Activated naive CD8-positive, alpha-beta T cell treated with anti-CD3 and anti-CD28 coated beads, Interleukin-2, amount 50 U/mL, for 24 hours (primary cell): Measurements from ENCODE around the gene TM7SF3.

Experiments used
- ATAC-seq: fragments of 150-1000 bp; cut with Tn5 transposase; one replicate; pipeline ENCODE4 v1.10.0; 2021
- DNase-seq: peaks from one replicate; pipeline ENCODE4 v3.0.0; 2021
- H3K27ac Mint-ChIP-seq: one replicate; pipeline ENCODE4 v1.8.0; 2021; ENCODE audit warnings: mild to moderate bottlenecking, mixed read lengths
- H3K27me3 Mint-ChIP-seq: one replicate; pipeline ENCODE4 v1.8.0; 2021; ENCODE audit warnings: mixed read lengths
- H3K36me3 Mint-ChIP-seq: one replicate; pipeline ENCODE4 v1.8.0; 2021; ENCODE audit warnings: low read depth, mixed read lengths
- H3K4me1 Mint-ChIP-seq: one replicate; pipeline ENCODE4 v1.8.0; 2021; ENCODE audit warnings: mixed read lengths
- H3K4me3 Mint-ChIP-seq: one replicate; pipeline ENCODE4 v1.8.0; 2021; ENCODE audit warnings: mild to moderate bottlenecking, moderate library complexity, mixed read lengths
- H3K9me3 Mint-ChIP-seq: one replicate; pipeline ENCODE4 v1.8.0; 2021; ENCODE audit warnings: mixed read lengths

Gene TM7SF3

DNA sequence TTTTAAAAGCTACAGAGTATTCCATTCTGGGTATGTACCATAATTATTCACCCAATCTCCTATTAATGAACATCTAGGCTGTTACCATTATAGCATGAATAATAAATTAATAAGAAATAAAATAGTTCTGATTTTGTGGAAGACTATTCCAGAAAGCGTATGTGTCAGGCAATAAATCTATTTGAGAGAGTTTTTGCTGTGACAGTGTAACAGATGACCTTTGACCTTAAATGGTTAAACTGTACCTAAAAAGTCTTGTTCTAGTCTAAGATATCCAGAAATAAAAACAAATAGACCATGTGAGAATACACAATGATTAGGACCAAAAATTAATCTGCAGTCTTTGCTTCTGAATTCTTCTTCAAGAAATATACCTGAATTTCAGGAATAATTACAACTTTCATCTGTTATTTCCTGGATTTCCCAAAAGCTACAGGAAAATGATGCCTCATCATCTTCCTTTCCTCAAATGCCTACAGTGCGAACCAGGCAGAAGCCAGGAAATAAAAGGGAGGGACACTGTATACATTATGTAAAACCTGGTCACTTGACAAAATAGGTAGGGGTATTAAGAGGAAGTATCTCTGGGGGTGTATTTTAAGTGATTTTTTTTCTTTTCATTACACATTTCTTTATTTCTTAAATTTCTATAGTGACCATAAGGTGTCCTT, 7.3 kb downstream of the TM7SF3 start:
- Mint-ChIP-seq H3K9me3 (no peaks in the 10 kb centered on the region), H3K36me3 (peaks cover 9% of the 10 kb centered on the region), H3K27ac (no peak overlapping the region), H3K27me3 (no peaks in the 10 kb centered on the region), H3K4me3 (no peak overlapping the region), H3K4me1 (peaks cover 32% of the 10 kb centered on the region)
- ATAC-seq (no peak), DNase-seq (no peak)

DNA sequence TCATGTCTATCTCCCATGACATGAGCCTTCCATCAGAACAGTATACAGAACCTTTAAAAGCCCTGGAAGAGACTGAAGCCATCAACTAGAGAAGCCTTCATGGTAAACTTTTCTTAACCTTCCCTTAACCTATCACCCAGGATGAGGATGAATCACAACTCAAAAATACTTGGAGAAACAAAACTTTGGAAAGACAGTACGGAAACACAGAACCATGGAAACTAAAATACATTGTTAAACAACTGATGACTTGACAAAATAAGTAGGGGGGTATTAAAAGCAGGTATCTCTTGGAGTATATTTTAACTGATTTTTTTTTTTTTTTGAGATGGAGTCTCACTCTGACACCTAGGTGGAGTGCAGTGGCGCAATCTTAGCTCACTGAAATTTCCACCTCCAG, 8.7 kb downstream of the TM7SF3 start:
- Mint-ChIP-seq H3K36me3 (peaks cover 7% of the 10 kb centered on the region), H3K4me1 (peaks cover 28% of the 10 kb centered on the region), H3K4me3 (no peak overlapping the region), H3K27ac (no peak overlapping the region), H3K27me3 (no peaks in the 10 kb centered on the region), H3K9me3 (no peaks in the 10 kb centered on the region)
- DNase-seq (no peak), ATAC-seq (no peak)

DNA sequence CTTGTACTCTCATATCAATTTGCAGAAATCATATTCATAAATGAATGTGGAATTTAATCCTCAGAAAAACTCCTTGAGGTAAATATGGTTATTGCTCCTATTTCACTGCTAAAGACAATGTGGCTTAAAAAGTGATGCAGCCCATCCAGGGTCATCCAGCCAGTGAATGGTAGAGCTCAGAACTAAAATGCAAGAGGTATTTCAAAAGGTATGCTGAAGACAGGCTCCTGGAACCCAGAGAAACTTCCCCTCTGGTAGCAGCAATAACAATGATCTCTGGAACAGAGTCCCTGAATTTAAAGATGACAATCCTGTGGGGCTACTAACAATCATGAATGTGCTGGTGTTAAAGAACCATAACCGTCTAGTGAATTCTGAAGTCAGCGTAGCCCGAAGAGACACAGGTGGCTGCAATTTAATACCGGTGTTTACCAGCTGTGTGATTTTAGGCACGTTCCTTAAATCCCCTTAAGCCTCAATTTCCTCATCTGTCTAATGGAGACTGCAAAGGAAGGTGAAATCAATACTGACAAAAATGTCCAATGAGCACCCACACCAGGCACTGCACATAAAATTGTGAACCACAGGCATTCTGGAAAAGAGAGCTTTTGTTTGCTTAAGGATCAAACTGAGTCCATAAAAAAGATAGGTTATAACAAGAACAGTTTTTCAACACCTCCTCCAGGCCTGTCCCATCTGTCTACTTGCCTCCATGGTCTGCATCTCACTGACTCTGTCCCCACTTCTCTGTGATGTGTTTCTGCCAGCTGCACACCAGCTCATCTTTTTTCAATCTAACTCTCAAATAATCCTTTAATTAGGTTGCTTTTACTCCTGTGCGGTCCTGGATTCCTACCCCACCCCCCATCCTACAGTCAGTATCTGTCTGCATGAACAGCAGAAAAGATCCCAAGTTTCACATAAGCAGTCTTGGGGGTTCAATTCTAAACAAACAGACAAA, 10.5 kb downstream of the TM7SF3 start:
- peaks cover 21% of the 10 kb centered on the region for H3K4me1 Mint-ChIP-seq

DNA sequence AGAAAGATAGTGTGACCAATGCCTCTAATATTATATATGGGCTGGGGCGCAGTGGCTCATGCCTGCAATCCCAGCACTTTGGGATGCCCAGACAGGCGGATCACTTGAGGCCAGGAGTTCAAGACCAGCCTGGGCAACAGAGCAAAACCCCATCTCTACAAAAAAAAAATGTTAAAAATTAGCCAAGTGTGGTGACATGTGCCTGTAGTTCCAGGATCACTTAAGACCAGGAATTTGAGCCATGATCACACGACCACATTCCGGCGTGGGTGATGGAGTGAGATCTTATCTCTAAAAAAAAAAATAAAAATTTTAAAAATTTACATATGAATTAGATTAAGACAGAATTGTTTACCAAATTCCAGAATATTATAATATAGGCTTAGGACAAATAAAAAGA, 12.0 kb downstream of the TM7SF3 start:
- Mint-ChIP-seq H3K4me3 (no peak overlapping the region), H3K9me3 (no peaks in the 10 kb centered on the region), H3K36me3 (peaks cover 22% of the 10 kb centered on the region), H3K4me1 (peaks cover 21% of the 10 kb centered on the region), H3K27me3 (no peaks in the 10 kb centered on the region), H3K27ac (no peak overlapping the region)
- DNase-seq: no peak
- no peak for ATAC-seq

More for the DNA sequence above, 10.5 kb downstream of the TM7SF3 start:
- Mint-ChIP-seq H3K9me3 (no peaks in the 10 kb centered on the region), H3K27me3 (no peaks in the 10 kb centered on the region), H3K27ac (no peak overlapping the region), H3K36me3 (peaks cover 13% of the 10 kb centered on the region), H3K4me3 (no peak overlapping the region)
- no peak for ATAC-seq
- DNase-seq: no peak

DNA sequence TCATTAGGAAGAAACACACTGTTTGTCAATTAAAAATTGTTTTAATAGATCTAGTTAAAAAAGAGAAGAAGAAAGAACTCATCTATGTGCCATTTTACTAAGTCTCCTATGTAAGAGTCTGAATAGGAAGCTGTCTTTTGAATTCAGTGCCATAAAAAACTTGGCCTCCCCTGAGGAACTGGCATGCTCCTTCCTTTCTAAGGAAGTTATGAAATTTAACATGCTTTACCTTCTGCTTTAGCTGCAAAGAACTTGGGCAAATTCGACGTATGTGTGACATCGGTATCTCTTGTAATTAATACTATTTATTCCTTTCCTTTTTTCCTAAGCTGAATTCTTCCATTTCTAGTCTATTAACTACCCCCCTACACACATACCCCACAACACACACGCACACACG, 12.5 kb downstream of the TM7SF3 start:
- no peak for DNase-seq
- Mint-ChIP-seq H3K27me3 (no peaks in the 10 kb centered on the region), H3K27ac (no peak overlapping the region), H3K4me1 (peaks cover 21% of the 10 kb centered on the region), H3K9me3 (no peaks in the 10 kb centered on the region), H3K36me3 (peaks cover 22% of the 10 kb centered on the region), H3K4me3 (no peak overlapping the region)
- ATAC-seq: no peak

DNA sequence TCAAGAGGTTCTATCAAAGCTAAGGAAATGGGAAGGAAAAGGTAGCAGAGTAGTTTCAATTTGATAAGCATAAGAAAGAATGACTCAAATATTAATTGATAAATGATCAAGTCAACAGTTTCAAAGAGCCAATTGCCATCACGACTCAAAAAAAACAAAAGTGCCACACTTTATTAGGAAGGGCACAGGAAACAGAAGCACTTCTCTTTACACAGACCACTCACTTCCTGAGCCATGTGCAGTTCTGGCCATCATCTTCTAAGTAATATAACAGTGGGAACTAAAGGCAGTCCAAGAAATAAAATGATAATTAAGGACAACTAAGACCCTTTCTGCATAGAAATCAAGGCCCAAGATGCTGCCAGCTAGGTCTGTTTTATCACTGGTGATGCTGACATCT, 13.2 kb downstream of the TM7SF3 start:
- Mint-ChIP-seq H3K36me3 (peaks cover 22% of the 10 kb centered on the region), H3K9me3 (no peaks in the 10 kb centered on the region), H3K4me3 (no peak overlapping the region), H3K4me1 (peaks cover 21% of the 10 kb centered on the region), H3K27me3 (no peaks in the 10 kb centered on the region), H3K27ac (no peak overlapping the region)
- DNase-seq (no peak), ATAC-seq (no peak)

DNA sequence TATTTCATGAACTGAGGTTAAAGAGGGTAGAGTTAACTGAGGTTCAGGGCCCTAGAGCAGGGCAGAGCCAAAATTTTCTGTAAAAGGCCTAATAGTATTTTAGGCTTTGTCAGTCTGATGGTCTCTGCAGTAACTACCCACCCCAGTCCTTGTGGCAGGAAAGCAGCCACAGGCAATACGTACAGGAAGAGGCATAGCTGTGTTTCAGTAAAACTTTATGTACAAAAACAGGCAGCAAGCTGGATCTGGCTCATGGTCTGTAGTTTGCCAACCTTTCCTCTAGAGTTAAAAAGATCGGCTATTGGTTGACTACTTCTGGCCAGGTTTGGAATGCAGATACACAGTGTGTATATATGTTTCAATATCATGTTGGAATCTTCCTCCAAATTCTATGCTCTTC, 17.2 kb downstream of the TM7SF3 start:
- no peak for ATAC-seq
- no peak for DNase-seq
- H3K27me3 Mint-ChIP-seq: no peaks in the 10 kb centered on the region
- peak overlapping the region; percentile 16 for H3K27ac Mint-ChIP-seq
- H3K4me3 Mint-ChIP-seq: no peak overlapping the region
- H3K4me1 Mint-ChIP-seq: peaks cover 15% of the 10 kb centered on the region
- H3K36me3 Mint-ChIP-seq: peaks cover 31% of the 10 kb centered on the region
- no peaks in the 10 kb centered on the region for H3K9me3 Mint-ChIP-seq

DNA sequence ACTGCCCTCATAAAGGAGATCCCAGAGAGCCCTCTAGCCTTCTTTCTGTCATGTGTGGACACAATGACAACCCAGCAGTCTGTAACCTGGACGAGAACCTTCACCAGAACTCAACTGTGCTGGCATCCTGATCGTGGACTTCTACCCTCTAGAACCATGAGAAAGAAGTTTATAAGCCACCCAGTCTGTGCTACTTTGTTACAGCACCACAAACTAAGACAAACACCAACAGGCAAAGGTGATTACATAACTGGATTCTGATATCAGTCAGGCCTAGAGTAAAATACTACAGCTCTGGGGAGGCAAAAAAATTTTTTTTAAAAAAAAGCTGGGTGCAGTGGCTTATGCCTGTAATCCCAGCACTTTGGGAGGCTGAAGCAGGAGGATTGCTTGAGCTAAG, 18.5 kb downstream of the TM7SF3 start:
- Mint-ChIP-seq H3K4me1 (peaks cover 8% of the 10 kb centered on the region), H3K27ac (no peak overlapping the region), H3K4me3 (no peak overlapping the region), H3K9me3 (no peaks in the 10 kb centered on the region), H3K27me3 (no peaks in the 10 kb centered on the region), H3K36me3 (peaks cover 28% of the 10 kb centered on the region)
- ATAC-seq (no peak), DNase-seq (no peak)

DNA sequence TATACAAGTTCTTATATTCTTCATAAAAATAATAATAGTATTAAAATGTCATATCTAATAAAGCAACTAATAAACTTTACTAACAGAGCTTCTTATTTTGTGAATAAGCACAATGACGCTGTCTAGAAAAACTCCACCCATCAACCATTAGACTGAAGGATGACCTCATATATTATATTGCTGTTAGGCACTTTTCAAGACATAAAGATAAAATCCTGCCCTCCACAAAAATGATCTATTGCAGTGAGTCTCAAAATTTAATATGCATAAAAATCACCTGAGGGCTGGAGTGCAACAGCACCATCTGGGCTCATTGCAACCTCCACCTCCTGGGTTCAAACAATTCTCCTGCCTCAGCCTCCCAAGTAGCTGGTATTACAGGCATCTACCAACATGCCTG, 20.1 kb downstream of the TM7SF3 start:
- Mint-ChIP-seq H3K27ac (no peak overlapping the region), H3K4me1 (peaks cover 6% of the 10 kb centered on the region), H3K9me3 (no peaks in the 10 kb centered on the region), H3K27me3 (no peaks in the 10 kb centered on the region), H3K36me3 (peaks cover 24% of the 10 kb centered on the region), H3K4me3 (no peak overlapping the region)
- no peak for ATAC-seq
- DNase-seq: no peak

DNA sequence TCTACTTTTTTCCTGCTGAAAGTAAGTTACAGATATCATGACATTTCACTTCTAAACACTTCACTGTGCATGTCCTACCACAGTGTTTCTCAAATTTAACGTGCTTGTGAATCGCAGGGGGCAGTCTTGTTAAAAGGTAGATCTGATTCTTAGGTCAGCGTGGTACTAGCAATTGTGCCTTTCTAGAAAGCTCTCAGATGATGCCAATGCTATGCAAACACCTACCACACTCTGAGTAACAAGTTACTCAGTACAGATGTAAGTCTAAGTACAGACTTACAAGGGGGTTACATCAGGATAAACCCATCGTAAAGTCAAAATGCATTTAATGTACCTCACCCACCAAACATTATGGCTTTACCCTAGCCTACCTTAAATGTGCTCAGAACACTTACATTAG, 22.4 kb downstream of the TM7SF3 start:
- DNase-seq (no peak), ATAC-seq (no peak)
- H3K9me3 Mint-ChIP-seq: no peaks in the 10 kb centered on the region
- H3K4me3 Mint-ChIP-seq: no peak overlapping the region
- H3K27me3 Mint-ChIP-seq: no peaks in the 10 kb centered on the region
- peaks cover 23% of the 10 kb centered on the region for H3K36me3 Mint-ChIP-seq
- H3K4me1 Mint-ChIP-seq: no peaks in the 10 kb centered on the region
- no peak overlapping the region for H3K27ac Mint-ChIP-seq

DNA sequence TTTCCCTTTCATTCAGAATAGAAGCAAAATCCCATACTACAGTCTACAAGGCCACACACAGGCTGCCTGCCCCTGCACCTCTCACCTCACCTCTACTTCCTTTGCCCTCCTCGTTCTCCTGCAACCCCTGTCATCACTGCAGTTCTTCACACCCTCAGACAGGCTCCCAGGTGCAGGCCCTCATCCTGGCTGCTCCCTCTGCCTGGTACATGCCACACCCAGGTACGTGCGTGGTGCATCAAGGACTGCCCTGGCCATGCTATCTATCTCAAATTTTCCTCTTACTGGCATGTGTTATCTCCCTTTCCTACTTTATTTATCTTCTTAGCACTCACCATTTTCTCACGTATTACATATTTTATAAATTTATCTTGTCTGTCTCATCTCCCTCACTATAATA, 24.3 kb downstream of the TM7SF3 start:
- no peak overlapping the region for H3K4me3 Mint-ChIP-seq
- peaks cover 29% of the 10 kb centered on the region for H3K36me3 Mint-ChIP-seq
- no peaks in the 10 kb centered on the region for H3K4me1 Mint-ChIP-seq
- no peak for ATAC-seq
- H3K27me3 Mint-ChIP-seq: no peaks in the 10 kb centered on the region
- no peak overlapping the region for H3K27ac Mint-ChIP-seq
- DNase-seq: no peak
- no peaks in the 10 kb centered on the region for H3K9me3 Mint-ChIP-seq

DNA sequence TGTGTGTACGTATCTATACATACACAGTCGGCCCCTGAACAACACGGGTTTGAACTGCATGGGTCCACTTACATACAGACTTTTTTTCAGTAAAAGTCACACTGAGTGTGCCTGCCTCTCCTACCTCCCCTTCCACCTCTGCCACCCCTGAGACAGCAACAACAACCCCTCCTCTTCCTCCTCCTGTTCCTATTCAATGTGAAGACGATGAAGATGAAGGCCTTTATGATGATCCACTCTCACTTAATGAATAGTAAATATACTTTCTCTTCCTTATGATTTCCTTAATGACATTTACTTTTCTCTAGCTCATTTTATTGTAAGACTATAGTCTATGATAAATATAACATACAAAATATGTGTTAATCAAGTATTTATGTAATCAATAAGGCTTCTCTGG, 25.5 kb downstream of the TM7SF3 start:
- no peak for ATAC-seq
- H3K27ac Mint-ChIP-seq: no peak overlapping the region

DNA sequence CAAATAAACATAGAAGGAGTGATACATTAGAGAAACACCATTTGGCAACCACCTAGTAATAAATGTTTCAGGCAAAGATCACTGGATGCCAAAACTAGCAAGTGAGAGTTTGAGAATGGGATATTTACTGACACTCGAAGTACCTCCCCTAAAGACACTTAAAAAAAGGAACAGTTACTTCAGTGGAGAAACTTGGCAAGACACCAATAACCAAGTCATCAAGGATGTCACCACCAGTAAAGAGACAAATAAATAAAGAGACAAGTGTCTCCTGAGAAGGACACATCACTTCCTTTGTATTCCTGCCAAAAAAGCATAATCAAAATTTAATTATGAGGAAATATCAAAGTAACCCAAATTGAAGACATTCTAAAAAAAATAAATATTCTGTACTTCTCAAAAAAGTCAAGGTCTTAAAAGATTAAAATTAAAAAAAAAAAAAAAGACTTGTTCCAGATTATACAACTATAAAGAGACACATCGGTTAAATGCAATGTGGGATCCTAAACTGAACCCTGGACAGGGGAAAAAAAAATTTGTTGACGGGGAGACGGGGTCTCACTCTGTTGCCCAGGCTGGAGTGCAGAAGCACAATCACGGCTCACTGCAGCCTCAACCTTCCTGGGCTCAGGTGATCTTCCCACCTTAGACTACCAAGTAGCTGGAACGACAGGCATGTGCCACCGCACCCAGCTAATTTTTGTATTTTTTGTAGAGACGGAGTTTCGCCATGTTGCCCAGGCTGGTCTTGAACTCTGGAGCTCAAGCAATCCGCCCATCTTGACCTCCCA, 26.4 kb downstream of the TM7SF3 start:
- H3K9me3 Mint-ChIP-seq: no peaks in the 10 kb centered on the region
- DNase-seq (no peak), ATAC-seq (no peak)
- no peak overlapping the region for H3K27ac Mint-ChIP-seq
- no peaks in the 10 kb centered on the region for H3K4me1 Mint-ChIP-seq
- H3K4me3 Mint-ChIP-seq: no peak overlapping the region
- H3K27me3 Mint-ChIP-seq: no peaks in the 10 kb centered on the region
- peaks cover 35% of the 10 kb centered on the region for H3K36me3 Mint-ChIP-seq

More for the DNA sequence above, 25.5 kb downstream of the TM7SF3 start:
- H3K36me3 Mint-ChIP-seq: peaks cover 33% of the 10 kb centered on the region
- no peak overlapping the region for H3K4me3 Mint-ChIP-seq
- H3K9me3 Mint-ChIP-seq: no peaks in the 10 kb centered on the region
- no peaks in the 10 kb centered on the region for H3K4me1 Mint-ChIP-seq
- no peak for DNase-seq
- no peaks in the 10 kb centered on the region for H3K27me3 Mint-ChIP-seq

DNA sequence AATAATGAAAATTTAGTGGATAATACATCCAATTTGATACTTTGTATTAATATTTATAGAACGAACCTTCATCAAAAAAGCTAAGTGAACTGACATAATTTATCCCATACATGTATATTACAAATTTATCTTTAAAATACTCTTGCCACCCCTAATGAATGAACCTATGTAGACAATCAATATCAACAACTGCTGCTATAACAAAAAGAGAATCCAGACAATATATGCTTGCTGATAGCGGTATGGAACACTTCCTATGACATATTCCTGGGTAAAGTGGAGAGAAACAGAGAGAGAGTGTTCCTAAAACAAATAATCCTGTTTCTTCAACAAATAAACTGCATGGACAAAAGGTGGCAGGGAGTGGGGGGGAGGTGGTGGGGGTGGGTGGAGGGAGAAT, 31.3 kb downstream of the TM7SF3 start:
- no peak overlapping the region for H3K27ac Mint-ChIP-seq
- no peaks in the 10 kb centered on the region for H3K27me3 Mint-ChIP-seq
- H3K9me3 Mint-ChIP-seq: no peaks in the 10 kb centered on the region
- H3K36me3 Mint-ChIP-seq: peaks cover 52% of the 10 kb centered on the region
- no peak overlapping the region for H3K4me3 Mint-ChIP-seq
- no peak for ATAC-seq
- no peaks in the 10 kb centered on the region for H3K4me1 Mint-ChIP-seq
- no peak for DNase-seq
